ENCODE results near the gene ACOXL. TPM values are rescaled to one million over a fixed set of nuclear protein-coding genes. Genes with fewer than 3 reads are reported as not detected.

Gene ACOXL
- total and polyA plus RNA-seq, 12 donors = 0.05 to 0.19 (median 0.12) TPM; not detected in 8

DNA sequence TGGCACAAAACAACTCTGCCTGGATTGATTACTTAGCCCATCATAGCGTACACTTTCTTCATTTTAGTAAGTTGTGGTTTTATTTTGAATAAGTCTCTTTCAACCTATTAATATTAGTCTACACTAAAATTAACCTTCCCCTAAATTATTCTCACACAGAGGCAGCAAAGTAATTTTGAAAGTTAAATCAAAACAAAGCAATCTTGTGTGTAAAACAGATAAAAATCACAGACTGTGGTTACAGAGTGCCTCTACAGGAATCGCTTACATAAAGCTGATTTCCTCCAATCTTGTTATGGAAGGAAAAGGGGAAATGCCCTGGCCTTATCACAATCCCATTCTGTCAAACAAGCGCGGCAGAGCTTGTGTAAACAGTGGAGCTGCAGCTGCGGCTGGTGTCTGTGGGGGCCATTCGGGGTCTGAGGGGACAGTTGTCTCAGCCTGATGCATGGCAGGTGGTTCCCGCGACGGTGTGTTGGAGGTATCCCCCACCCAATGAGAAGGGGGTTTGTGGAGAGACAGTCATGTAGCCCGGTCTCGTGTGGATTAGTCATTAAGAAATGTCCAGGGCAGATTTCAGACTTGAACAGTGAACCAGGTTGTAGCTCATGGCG lies 430.5 kb downstream of the ACOXL start:
- Histone ChIP-seq H3K9me3 (replicated peaks in 1 of 3) (no peaks in the 10 kb centered on the region), H3K27ac (no peak overlapping the region), H3K27me3 (no peaks in the 10 kb centered on the region), H3K36me3 (replicated peaks in 1 of 2) (peaks cover 0 to 13% of the 10 kb centered on the region in 2 donors), H3K4me3 (no peak overlapping the region), H3K4me1 (replicated peaks in 1 of 2) (no peaks in the 10 kb centered on the region)
- WGBS, 4 donors = 58 to 77% (median 70%) methylated on average over 7 to 12 of the region's 12 CpGs
- intact Hi-C loops (cut with DNase I) = no loop called here
- DNase-seq = no peak
- TF ChIP-seq, protein P1, sequence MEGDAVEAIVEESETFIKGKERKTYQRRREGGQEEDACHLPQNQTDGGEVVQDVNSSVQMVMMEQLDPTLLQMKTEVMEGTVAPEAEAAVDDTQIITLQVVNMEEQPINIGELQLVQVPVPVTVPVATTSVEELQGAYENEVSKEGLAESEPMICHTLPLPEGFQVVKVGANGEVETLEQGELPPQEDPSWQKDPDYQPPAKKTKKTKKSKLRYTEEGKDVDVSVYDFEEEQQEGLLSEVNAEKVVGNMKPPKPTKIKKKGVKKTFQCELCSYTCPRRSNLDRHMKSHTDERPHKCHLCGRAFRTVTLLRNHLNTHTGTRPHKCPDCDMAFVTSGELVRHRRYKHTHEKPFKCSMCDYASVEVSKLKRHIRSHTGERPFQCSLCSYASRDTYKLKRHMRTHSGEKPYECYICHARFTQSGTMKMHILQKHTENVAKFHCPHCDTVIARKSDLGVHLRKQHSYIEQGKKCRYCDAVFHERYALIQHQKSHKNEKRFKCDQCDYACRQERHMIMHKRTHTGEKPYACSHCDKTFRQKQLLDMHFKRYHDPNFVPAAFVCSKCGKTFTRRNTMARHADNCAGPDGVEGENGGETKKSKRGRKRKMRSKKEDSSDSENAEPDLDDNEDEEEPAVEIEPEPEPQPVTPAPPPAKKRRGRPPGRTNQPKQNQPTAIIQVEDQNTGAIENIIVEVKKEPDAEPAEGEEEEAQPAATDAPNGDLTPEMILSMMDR (IDR thresholded peaks at IDR 0.05) = no peak
- no peak for TF ChIP-seq POLR2A (IDR thresholded peaks at IDR 0.05)

DNA sequence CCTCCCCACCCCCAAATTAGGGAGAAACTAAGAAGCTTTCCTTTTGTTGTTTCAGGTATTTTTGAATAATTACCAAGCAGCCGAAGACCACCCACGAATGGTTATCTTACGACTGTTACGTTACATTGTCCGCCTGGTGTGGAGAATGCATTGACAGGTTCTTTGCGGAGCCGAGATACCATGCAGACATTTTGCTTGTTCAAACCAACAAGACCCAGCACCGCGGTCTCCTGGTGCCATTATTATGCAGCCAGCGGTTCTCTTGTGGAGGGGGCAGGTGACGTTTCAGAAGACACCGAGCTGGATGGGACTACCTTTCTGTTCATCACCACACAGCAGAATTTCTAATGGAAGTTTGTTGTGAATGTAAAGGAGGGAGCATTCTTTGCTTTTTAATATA lies 431.7 kb downstream of the ACOXL start:
- Histone ChIP-seq H3K4me1 (replicated peaks in 1 of 2) (peaks cover 0 to 11% of the 10 kb centered on the region in 2 donors), H3K36me3 (replicated peaks in 1 of 2) (peaks cover 0 to 8% of the 10 kb centered on the region in 2 donors), H3K27ac (no peak overlapping the region), H3K27me3 (no peaks in the 10 kb centered on the region), H3K4me3 (no peak overlapping the region), H3K9me3 (replicated peaks in 1 of 3) (no peaks in the 10 kb centered on the region)
- TF ChIP-seq, protein P1 (IDR thresholded peaks at IDR 0.05) = no peak
- no peak for DNase-seq
- 92 to 94% (median 93%) methylated on average over 12 of the region's 12 CpGs for WGBS, 4 donors
- intact Hi-C loops (cut with DNase I) = no loop called here

DNA sequence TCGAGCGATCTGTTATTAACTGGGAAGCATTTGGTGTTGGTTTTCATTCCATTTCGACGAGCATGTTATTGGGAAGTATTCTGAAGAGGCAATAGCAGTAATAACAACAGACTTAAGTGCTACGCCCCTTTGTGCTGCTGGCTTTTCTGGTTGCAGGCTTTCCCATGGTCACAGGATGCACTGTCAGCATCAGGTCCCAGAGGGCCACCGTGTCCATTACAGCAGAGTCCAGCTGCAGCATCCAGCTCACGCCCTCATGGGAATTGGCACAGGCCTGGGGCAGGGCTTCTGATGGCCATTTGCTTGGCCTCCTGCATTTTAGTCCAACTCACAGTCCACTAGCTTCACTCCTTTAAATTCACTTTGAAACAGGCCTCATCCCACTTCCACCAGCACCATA lies 432.7 kb downstream of the ACOXL start:
- 81 to 86% (median 84%) methylated on average over 7 of the region's 7 CpGs for WGBS, 4 donors
- Histone ChIP-seq H3K9me3 (replicated peaks in 1 of 3) (no peaks in the 10 kb centered on the region), H3K27ac (no peak overlapping the region), H3K4me3 (no peak overlapping the region), H3K27me3 (no peaks in the 10 kb centered on the region), H3K4me1 (replicated peaks in 1 of 2) (peaks cover 0 to 11% of the 10 kb centered on the region in 2 donors), H3K36me3 (replicated peaks in 1 of 2) (peaks cover 0 to 8% of the 10 kb centered on the region in 2 donors)
- intact Hi-C loops (cut with DNase I) = no loop called here
- no peak for TF ChIP-seq POLR2A (IDR thresholded peaks at IDR 0.05)
- TF ChIP-seq, protein P1 (IDR thresholded peaks at IDR 0.05) = no peak
- no peak for DNase-seq

DNA sequence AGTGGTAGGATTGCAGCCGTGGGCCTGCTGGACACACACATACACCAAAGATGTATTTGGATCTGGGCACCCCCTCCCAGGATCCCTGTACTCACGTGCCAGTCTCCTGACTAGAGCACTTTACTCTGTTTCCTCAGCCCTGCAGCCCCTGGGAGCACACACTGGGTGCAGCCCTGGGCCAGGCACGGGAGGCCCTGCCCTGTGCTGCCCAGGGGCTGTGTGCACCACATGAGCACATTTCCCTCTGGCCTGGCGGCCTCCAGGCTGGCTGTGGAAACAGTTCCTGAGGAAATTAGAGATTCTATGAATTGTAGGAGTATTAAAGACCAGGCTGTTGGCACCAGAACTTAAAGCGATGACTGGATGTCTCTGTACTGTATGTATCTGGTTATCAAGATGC lies 433.7 kb downstream of the ACOXL start:
- Histone ChIP-seq H3K9me3 (replicated peaks in 1 of 3) (no peaks in the 10 kb centered on the region), H3K4me1 (replicated peaks in 1 of 2) (peaks cover 0 to 11% of the 10 kb centered on the region in 2 donors), H3K36me3 (replicated peaks in 1 of 2) (peaks cover 0 to 8% of the 10 kb centered on the region in 2 donors), H3K27me3 (no peaks in the 10 kb centered on the region), H3K27ac (no peak overlapping the region), H3K4me3 (no peak overlapping the region)
- 95 to 99% (median 95%) methylated on average over 4 to 5 of the region's 5 CpGs for WGBS, 4 donors
- no peak for DNase-seq
- TF ChIP-seq, protein P1 (IDR thresholded peaks at IDR 0.05) = no peak
- TF ChIP-seq POLR2A (IDR thresholded peaks at IDR 0.05) = no peak
- intact Hi-C loops (cut with DNase I) = no loop called here
